ENCODE data around the gene SAMD7.

SAMD7 gene

GRCh38 chr3:169966951-169967915, 55.9 kb downstream of the SAMD7 start:
- Histone ChIP-seq H3K27me3 (ENCODE audit: insufficient read depth, low read length) (no peaks in the 10 kb centered on the region), H3K4me3 (ENCODE audit: low read length) (peak overlapping the region; percentile 96), H3K27ac (ENCODE audit: low read depth, low read length) (peak overlapping the region; percentile 81), H3K36me3 (ENCODE audit: insufficient read depth, low read length) (peaks cover 26% of the 10 kb centered on the region), H3K4me1 (ENCODE audit: insufficient read depth, low read length) (peaks cover 23% of the 10 kb centered on the region), H3K9me3 (ENCODE audit: insufficient read depth, low read depth, low read length) (no peaks in the 10 kb centered on the region), H3K9ac (ENCODE audit: low read depth, low read length) (peak overlapping the region; percentile 89)
- 5% methylated on average over 43 of the region's 44 CpGs for WGBS

- no peaks in the 10 kb centered on the region for H3K9me3 ChIP-seq (ENCODE audit: insufficient read depth, low read depth, low read length)
- peak overlapping the region; percentile 96 for H3K4me3 ChIP-seq (ENCODE audit: low read length)
- H3K27ac ChIP-seq (ENCODE audit: low read depth, low read length) = no peak overlapping the region
- WGBS = no CpG with 5 or more reads among the region's 2 CpGs
- no peaks in the 10 kb centered on the region for H3K27me3 ChIP-seq (ENCODE audit: insufficient read depth, low read length)
- peaks cover 26% of the 10 kb centered on the region for H3K36me3 ChIP-seq (ENCODE audit: insufficient read depth, low read length)
- 0 out of 2 replicates have a peak overlapping the region, but pooled peaks have one; percentile 89 for H3K9ac ChIP-seq (ENCODE audit: low read depth, low read length)
- H3K4me1 ChIP-seq (ENCODE audit: insufficient read depth, low read length) = peaks cover 23% of the 10 kb centered on the region
These were observed 57.0 kb downstream of the SAMD7 start for GRCh38 chr3:169968224-169968885.

- 86% methylated on average over 4 of the region's 5 CpGs for WGBS
- Histone ChIP-seq H3K9ac (ENCODE audit: low read depth, low read length) (no peak overlapping the region), H3K27ac (ENCODE audit: low read depth, low read length) (no peak overlapping the region), H3K36me3 (ENCODE audit: insufficient read depth, low read length) (peaks cover 36% of the 10 kb centered on the region), H3K4me3 (ENCODE audit: low read length) (peak overlapping the region; percentile 96; the same call in 1 of the 2 replicates), H3K27me3 (ENCODE audit: insufficient read depth, low read length) (no peaks in the 10 kb centered on the region), H3K4me1 (ENCODE audit: insufficient read depth, low read length) (peaks cover 23% of the 10 kb centered on the region), H3K9me3 (ENCODE audit: insufficient read depth, low read depth, low read length) (no peaks in the 10 kb centered on the region)
These were observed 58.1 kb downstream of the SAMD7 start for GRCh38 chr3:169969174-169970095.

- H3K4me3 ChIP-seq (ENCODE audit: low read length) = no peak overlapping the region
- H3K27me3 ChIP-seq (ENCODE audit: insufficient read depth, low read length) = no peaks in the 10 kb centered on the region
- H3K36me3 ChIP-seq (ENCODE audit: insufficient read depth, low read length) = peaks cover 47% of the 10 kb centered on the region
- H3K27ac ChIP-seq (ENCODE audit: low read depth, low read length) = no peak overlapping the region
- peaks cover 21% of the 10 kb centered on the region for H3K4me1 ChIP-seq (ENCODE audit: insufficient read depth, low read length)
- 89% methylated on average over 1 of the region's 1 CpG for WGBS
- no peak overlapping the region for H3K9ac ChIP-seq (ENCODE audit: low read depth, low read length)
- H3K9me3 ChIP-seq (ENCODE audit: insufficient read depth, low read depth, low read length) = no peaks in the 10 kb centered on the region
These were observed 59.5 kb downstream of the SAMD7 start for GRCh38 chr3:169970847-169971246.

- Histone ChIP-seq H3K36me3 (ENCODE audit: insufficient read depth, low read length) (peaks cover 54% of the 10 kb centered on the region), H3K9me3 (ENCODE audit: insufficient read depth, low read depth, low read length) (no peaks in the 10 kb centered on the region), H3K4me3 (ENCODE audit: low read length) (no peak overlapping the region), H3K27me3 (ENCODE audit: insufficient read depth, low read length) (no peaks in the 10 kb centered on the region), H3K4me1 (ENCODE audit: insufficient read depth, low read length) (peaks cover 19% of the 10 kb centered on the region), H3K27ac (ENCODE audit: low read depth, low read length) (no peak overlapping the region), H3K9ac (ENCODE audit: low read depth, low read length) (no peak overlapping the region)
- 0% methylated on average over 1 of the region's 2 CpGs for WGBS
These were observed 60.1 kb downstream of the SAMD7 start for GRCh38 chr3:169971522-169971921.

- Histone ChIP-seq H3K4me3 (ENCODE audit: low read length) (no peak overlapping the region), H3K36me3 (ENCODE audit: insufficient read depth, low read length) (peaks cover 98% of the 10 kb centered on the region), H3K9me3 (ENCODE audit: insufficient read depth, low read depth, low read length) (no peaks in the 10 kb centered on the region), H3K4me1 (ENCODE audit: insufficient read depth, low read length) (no peaks in the 10 kb centered on the region), H3K9ac (ENCODE audit: low read depth, low read length) (no peak overlapping the region), H3K27ac (ENCODE audit: low read depth, low read length) (no peak overlapping the region), H3K27me3 (ENCODE audit: insufficient read depth, low read length) (no peaks in the 10 kb centered on the region)
- WGBS = 94% methylated on average over 1 of the region's 2 CpGs
These were observed 68.7 kb downstream of the SAMD7 start for GRCh38 chr3:169980055-169980454.

- no peak overlapping the region for H3K4me3 ChIP-seq (ENCODE audit: low read length)
- H3K9ac ChIP-seq (ENCODE audit: low read depth, low read length) = no peak overlapping the region
- H3K4me1 ChIP-seq (ENCODE audit: insufficient read depth, low read length) = no peaks in the 10 kb centered on the region
- H3K36me3 ChIP-seq (ENCODE audit: insufficient read depth, low read length) = peaks cover 100% of the 10 kb centered on the region
- H3K9me3 ChIP-seq (ENCODE audit: insufficient read depth, low read depth, low read length) = no peaks in the 10 kb centered on the region
- no peaks in the 10 kb centered on the region for H3K27me3 ChIP-seq (ENCODE audit: insufficient read depth, low read length)
- no peak overlapping the region for H3K27ac ChIP-seq (ENCODE audit: low read depth, low read length)
- 94% methylated on average over 3 of the region's 3 CpGs for WGBS
These were observed 72.9 kb downstream of the SAMD7 start for GRCh38 chr3:169984292-169984691.
